Smooth muscle cell (in vitro differentiated cells): ENCODE measurements around the gene OXCT2. TPM values are rescaled to one million over a fixed set of nuclear protein-coding genes. Genes with fewer than 3 reads are reported as not detected.

ENCODE experiments used
- DNase-seq: peaks from one replicate; lab custom pipeline; 2025; ENCODE audit not compliant: unreplicated experiment; lab: John Stamatoyannopoulos, UW
- H2AFZ ChIP-seq: fragments of 200-600 bp; sonication (generic); 2 replicates; pipeline ENCODE4 v1.6.0; 2016; ENCODE audit warnings: antibody characterized with exemption, low read depth, mild to moderate bottlenecking
- H3F3A ChIP-seq: fragments of 200-600 bp; sonication (generic); 2 replicates; pipeline ENCODE4 v1.6.0; 2017; ENCODE audit warnings: antibody characterized with exemption, low read depth
- H3K27ac ChIP-seq: fragments of 200-600 bp; sonication (generic); 2 replicates; pipeline ENCODE4 v1.5.1; 2016; ENCODE audit warnings: low read depth, mild to moderate bottlenecking
- H3K27me3 ChIP-seq: fragments of 200-600 bp; sonication (generic); 2 replicates; pipeline ENCODE4 v1.6.1; 2016; ENCODE audit warnings: low read depth, mild to moderate bottlenecking
- H3K36me3 ChIP-seq: fragments of 200-600 bp; sonication (generic); 2 replicates; pipeline ENCODE4 v1.5.1; 2016; ENCODE audit warnings: low read depth
- H3K4me1 ChIP-seq: fragments of 200-600 bp; sonication (generic); 2 replicates; pipeline ENCODE4 v1.5.1; 2016; ENCODE audit warnings: low read depth
- H3K4me2 ChIP-seq: fragments of 200-600 bp; sonication (generic); 2 replicates; pipeline ENCODE4 v1.6.0; 2016; ENCODE audit warnings: mild to moderate bottlenecking
- H3K4me3 ChIP-seq: fragments of 200-600 bp; sonication (generic); 2 replicates; pipeline ENCODE4 v1.5.1; 2016; ENCODE audit warnings: mild to moderate bottlenecking
- H3K79me2 ChIP-seq: fragments of 200-600 bp; sonication (generic); 2 replicates; pipeline ENCODE4 v1.6.0; 2016; ENCODE audit warnings: low read depth, mild to moderate bottlenecking
- H3K9ac ChIP-seq: fragments of 200-600 bp; sonication (generic); 2 replicates; pipeline ENCODE4 v1.6.0; 2016; ENCODE audit warnings: low read depth
- H3K9me3 ChIP-seq: fragments of 200-600 bp; sonication (generic); replicated peaks from 2 replicates; pipeline ENCODE4 v1.5.1; 2016; ENCODE audit warnings: low read depth
- H4K20me1 ChIP-seq: fragments of 200-600 bp; sonication (generic); 2 replicates; pipeline ENCODE4 v1.6.0; 2016; ENCODE audit warnings: low read depth
- WGBS: methylation state at CpG from one replicate; pipeline ENCODE4 v1.1.7; 2016; ENCODE audit warnings: low lambda C conversion rate; 5-methylcytosine and 5-hydroxymethylcytosine counted together
- polyA plus RNA-seq: library from polyadenylated mRNA; unstranded; fragments of >200 nt; fragmentation: Nextera tagmentation; extraction: Ambion mirVana; gene quantifications from 2 replicates; pipeline ENCODE4 v1.2.1, GENCODE V29; 2016
- total RNA-seq: library from RNA; depleted of rRNA; stranded (reverse); fragments of >200 nt; gene quantifications from 2 replicates; pipeline ENCODE4 v1.2.3, GENCODE V29; 2014
- TF ChIP-seq, protein P1 (sequence below): fragments of 200-600 bp; sonication (generic); IDR thresholded peaks from 2 replicates; pipeline ENCODE4 v1.5.1; 2017; ENCODE audit warnings: borderline replicate concordance, mild to moderate bottlenecking, antibody characterized with exemption; ENCODE audit not compliant: insufficient read depth, poor library complexity, severe bottlenecking

The OXCT2 gene
- total and polyA plus RNA-seq, 2 experiments from 2014 or later, result not detected

DNA sequence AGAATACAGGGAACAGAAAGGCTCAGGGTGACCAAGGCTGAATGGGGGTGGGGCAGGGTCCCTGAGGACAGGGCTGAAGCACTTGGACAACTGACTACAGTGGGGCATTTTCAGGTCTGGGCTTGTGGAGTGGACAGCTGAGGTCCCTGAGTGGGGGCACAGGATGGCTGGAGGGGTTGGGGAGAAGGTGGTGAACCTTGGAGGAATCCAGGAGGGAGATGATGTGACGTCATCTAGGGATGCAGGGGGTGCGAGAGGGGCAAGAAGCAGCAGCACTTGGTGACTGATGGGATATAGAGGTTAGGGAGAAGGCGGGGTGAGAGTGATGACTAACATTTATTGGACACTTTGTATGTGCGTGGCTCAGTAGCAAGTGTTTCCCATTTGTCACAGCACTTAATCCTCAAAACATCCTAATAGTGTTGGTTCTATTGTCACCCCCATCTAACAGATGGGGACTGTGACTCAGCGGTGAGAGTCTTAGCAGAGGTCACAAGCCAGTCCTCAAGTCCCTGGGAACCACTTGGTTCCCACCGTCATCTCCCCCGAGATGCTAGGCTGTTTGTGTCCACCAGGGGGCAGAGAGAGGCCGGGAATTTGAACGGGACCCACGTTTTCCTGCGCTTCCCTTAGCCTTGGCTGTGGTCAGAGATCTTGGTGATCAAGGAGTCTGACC, 45.4 kb upstream of the OXCT2 start:
- Histone ChIP-seq H2AFZ (no peak overlapping the region), H3K27ac (no peak overlapping the region), H3K9me3 (no peaks in the 10 kb centered on the region), H3K27me3 (no peaks in the 10 kb centered on the region), H3F3A (no peaks in the 10 kb centered on the region), H3K9ac (no peak overlapping the region), H3K4me1 (no peaks in the 10 kb centered on the region), H3K36me3 (no peaks in the 10 kb centered on the region), H3K4me2 (no peak overlapping the region), H3K79me2 (no peaks in the 10 kb centered on the region), H4K20me1 (no peaks in the 10 kb centered on the region), H3K4me3 (no peak overlapping the region)
- WGBS, result 14% methylated on average over 11 of the region's 11 CpGs
- peak; percentile 30 for DNase-seq
- TF ChIP-seq, protein P1, sequence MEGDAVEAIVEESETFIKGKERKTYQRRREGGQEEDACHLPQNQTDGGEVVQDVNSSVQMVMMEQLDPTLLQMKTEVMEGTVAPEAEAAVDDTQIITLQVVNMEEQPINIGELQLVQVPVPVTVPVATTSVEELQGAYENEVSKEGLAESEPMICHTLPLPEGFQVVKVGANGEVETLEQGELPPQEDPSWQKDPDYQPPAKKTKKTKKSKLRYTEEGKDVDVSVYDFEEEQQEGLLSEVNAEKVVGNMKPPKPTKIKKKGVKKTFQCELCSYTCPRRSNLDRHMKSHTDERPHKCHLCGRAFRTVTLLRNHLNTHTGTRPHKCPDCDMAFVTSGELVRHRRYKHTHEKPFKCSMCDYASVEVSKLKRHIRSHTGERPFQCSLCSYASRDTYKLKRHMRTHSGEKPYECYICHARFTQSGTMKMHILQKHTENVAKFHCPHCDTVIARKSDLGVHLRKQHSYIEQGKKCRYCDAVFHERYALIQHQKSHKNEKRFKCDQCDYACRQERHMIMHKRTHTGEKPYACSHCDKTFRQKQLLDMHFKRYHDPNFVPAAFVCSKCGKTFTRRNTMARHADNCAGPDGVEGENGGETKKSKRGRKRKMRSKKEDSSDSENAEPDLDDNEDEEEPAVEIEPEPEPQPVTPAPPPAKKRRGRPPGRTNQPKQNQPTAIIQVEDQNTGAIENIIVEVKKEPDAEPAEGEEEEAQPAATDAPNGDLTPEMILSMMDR, result peak; percentile 81

DNA sequence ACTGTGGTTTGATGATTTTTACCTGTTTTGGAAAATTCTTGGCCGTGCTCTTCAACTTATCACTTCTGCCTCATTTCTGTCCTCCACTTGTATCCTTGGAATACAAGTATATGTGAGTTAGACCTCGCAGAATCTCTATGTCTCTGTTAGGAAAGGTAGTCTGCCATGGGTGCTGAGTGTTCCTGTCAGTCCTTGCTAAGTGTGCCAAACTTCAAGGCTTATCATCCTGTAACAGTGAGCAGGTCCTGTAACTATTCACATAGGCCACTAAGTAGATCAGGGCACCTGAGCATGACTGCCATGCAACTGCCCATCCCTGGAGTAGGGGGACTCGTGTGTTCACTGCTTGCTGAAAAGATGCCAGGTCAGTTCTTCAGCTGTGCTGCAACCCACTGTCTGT, 41.8 kb upstream of the OXCT2 start:
- Histone ChIP-seq H3K79me2 (no peaks in the 10 kb centered on the region), H3K27me3 (no peaks in the 10 kb centered on the region), H3K4me1 (no peaks in the 10 kb centered on the region), H4K20me1 (no peaks in the 10 kb centered on the region), H3K4me3 (no peak overlapping the region), H2AFZ (no peak overlapping the region), H3K27ac (no peak overlapping the region), H3K9ac (no peak overlapping the region), H3K4me2 (no peak overlapping the region), H3K9me3 (no peaks in the 10 kb centered on the region), H3F3A (no peaks in the 10 kb centered on the region), H3K36me3 (no peaks in the 10 kb centered on the region)
- DNase-seq, result no peak
- WGBS, result 88% methylated on average over 3 of the region's 3 CpGs
- TF ChIP-seq, protein P1, result no peak

DNA sequence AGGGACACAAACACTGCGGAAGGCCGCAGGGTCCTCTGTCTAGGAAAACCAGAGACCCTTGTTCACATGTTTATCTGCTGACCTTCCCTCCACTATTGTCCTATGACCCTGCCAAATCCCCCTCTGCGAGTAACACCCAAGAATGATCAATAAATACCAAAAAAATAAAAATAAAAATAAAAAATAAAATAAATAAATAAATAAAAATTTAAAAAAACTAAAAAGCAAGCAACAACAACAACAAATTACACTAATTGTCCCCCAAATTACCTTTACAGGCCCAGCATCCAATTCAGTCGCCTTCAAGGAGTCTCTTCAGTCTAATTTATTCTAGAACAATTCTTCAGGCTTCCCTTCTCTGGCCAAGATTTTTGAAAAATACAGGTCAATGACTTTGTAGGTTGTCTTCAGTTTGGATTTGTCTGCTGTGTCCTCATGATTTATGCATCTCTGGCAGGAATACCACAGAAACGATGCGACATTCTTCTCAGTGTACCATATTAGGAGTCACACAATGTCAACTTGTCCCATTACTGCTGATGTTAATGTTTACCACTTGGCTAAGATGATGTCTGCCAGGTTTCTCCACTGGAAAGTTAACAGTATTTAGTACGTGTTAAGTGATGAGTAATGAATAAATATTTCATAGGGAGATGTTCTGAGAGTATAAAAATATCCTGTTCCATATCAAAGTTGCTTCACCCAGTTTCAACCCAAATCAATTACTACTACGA, 37.8 kb upstream of the OXCT2 start:
- WGBS, result 87% methylated on average over 6 of the region's 8 CpGs
- DNase-seq, result no peak
- peaks cover 3% of the 10 kb centered on the region for H3K9me3 ChIP-seq
- H3K36me3 ChIP-seq, result no peaks in the 10 kb centered on the region
- H3K9ac ChIP-seq, result no peak overlapping the region
- TF ChIP-seq, protein P1, result no peak
- H4K20me1 ChIP-seq, result no peaks in the 10 kb centered on the region
- no peak overlapping the region for H3K4me3 ChIP-seq
- no peaks in the 10 kb centered on the region for H3F3A ChIP-seq
- H3K4me1 ChIP-seq, result no peaks in the 10 kb centered on the region
- H2AFZ ChIP-seq, result no peak overlapping the region
- no peaks in the 10 kb centered on the region for H3K27me3 ChIP-seq
- H3K4me2 ChIP-seq, result no peak overlapping the region
- no peaks in the 10 kb centered on the region for H3K79me2 ChIP-seq
- H3K27ac ChIP-seq, result no peak overlapping the region
